Dedifferentiated amniotic fluid mesenchymal stem cell (primary cell): Measurements from ENCODE around the gene RBM4B.

Experiments
- DNase-seq: peaks from one replicate; pipeline ENCODE4 v3.0.0-alpha.2; 2016; ENCODE audit errors: extremely low spot score

The RBM4B gene

DNA sequence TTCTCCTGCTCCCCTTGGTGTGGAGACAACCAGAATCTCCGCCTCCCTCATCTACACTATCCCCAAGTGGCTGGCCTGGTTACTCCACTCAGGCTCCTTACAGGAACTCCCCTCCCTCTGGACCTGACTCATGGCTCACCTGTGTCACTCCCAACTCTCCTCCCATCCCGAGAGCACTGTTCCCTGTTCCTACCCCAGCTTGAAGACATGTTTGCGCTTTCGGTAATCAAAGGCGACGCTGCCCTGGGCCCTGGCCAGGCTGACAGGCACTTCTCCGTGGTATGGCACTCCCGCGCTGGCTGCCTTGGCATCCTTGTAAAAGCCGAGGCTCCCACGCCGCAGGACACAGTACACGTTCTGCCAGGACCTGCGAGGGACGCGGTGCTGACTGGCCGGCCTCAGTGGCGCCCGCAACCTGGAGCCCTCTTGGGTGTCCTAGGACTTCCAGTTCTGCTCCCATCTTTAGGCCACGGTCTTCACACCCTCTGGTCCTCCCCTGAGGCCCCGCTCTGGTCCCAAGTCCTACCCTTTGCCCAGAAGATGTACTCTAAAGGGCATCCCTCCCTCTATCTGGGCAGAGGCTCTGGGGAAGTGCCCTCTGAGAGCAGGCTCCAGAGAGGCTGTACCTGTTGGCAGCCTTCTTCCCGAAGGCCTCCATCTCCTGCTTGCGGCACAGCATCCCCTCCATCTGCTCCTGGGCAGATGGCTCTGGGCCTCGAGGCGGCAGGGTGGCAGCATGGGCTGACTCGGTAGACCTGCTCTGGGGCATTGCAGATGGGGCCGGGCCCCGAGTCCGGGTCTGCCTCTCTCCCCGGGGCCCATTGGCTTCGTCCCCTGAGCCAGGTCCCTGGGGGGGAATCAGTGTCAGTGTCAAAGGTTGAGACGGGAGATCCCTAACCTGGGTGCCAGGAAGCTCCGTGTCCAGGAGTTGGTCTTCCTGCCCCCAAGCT is 9.4 kb upstream of the RBM4B start:
- no peak for DNase-seq

DNA sequence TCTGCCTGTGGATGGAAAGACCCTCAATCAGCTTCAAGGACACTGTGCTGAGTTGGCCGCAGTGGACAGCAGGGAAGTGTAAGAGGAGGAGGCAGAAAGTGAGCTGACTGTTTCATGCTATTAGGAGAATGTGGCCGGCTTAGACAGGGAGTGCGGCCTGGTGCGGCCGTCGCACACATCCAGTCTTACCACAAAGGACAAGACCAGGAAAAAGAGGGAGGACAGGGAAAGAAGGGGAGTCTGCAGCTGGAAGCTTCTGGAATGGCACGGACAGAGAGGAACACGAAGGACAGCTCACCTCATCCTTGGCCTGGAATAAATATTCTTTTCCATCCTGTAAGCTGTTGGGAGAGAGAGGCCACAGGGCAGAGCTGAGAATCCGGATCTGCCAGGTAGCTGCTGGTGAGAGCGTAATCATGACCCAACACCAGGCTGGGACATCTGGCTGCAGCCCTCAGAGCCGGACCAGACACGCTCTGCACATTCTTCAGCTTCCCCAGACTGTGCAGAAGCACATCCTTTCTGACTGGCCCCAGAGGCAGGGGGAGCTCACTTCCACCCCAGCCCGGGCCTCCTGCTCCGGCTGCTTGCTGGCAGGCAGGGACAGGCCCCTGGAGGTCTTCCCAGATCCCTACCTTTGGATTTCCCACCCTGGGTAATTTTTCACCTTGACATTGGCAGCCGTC is 8.6 kb upstream of the RBM4B start:
- DNase-seq = no peak

DNA sequence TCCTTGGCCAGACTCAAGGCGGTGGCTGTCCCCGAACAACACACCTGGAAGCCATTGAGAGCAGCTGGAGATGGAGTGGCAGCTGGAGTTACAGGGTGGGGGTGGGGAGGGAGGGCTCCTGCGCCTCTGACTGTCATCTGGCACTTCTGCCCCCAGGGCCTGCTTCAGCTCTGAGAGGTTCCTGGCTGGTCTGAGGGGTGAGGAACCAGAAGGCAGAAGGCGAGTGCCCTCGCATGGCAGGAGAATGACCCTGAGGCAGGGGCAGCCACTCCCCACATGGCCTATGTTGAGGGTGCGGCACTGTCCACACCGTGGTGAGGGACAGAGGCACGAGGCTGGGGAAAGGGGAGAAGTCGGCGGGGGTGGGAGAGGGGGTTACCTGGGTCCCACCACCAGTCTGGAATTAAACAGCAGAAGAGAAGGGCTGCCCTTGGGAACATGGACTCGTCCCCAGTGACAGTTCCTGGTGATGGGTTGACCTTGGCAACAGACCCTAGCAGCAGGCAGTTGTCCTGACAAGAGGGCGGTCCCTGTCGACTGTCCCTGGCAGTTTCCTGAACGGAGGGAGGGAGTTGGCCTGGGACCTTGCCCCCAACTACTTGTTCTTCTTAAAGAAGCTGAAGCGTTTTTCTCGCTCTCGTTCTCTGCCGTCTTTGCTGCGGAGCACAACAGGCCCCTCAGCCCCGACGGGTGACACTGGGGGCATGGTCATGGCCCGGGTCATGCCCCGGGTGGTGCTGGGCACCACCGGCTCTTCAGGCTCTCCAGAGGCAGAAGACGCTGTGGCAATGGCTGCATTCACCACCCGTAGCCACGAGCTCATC is 7.8 kb upstream of the RBM4B start:
- no peak for DNase-seq

DNA sequence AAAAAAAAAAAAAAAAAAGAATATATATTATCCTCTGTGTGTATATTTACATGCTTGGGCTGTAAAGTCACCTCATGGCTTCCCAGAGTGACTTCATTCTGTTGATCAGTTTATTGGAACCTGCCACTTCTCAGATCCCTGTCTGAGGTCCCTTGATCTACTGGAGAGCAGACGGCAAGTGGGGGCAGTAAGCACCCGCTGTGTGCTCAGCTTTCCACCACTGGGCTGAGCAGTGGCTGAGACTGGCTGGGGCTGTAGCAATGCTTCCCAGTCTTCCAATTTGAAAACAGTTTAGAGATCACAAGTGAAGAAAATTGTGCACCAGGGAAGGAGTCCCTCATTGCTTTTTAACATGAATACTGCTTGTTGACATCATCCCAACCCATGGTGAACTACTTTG is 6.9 kb upstream of the RBM4B start:
- DNase-seq = no peak

DNA sequence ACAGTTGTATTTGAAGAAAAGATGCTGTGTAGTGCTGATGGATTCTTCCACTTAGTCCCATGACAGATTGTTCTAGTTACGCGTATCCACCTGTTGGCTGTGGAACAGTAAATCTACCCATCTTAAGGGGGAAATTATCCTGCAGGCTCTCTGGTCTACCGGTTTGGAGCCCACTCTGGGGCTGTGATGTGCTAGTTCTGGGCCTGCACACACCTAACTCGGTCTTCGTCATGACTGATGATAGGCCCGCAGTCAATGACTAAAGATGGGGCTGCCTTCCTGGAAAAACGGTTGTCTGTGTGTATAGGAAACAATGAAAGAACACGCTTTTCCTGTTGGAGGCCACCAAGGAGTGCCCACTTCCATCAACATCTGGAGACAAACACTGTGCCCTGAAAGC is 6.2 kb upstream of the RBM4B start:
- DNase-seq = no peak

DNA sequence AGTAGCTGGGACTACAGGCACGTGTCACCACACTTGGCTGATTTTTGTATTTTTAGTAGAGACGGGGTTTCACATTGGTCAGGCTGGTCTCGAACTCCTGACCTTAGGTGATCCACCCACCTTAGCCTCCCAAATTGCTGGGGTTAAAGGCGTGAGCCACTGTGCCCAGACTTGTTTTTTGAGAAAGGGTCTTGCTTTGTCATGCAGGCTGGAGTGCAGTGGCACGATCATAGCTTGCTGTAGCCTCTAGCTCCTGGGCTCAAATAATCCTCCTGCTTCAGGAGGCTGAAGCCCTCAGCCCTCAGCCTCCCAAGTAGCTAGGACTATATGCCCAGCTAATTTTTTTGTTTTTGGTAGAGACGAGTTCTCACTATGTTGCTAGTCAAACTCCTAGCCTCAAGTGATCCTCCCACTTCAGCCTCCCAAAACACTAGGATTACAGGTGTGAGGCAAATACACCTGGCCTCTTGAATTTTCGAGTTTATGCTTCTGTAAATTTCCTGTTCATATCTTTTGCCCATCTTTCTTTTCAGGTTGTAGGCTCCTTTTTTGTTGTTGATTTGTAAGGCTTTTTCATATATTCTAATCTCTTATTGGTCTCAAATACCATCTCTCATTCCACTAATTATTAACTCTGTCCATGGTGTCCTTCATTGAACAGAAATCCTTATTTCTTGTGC is 3.4 kb upstream of the RBM4B start:
- no peak for DNase-seq

DNA sequence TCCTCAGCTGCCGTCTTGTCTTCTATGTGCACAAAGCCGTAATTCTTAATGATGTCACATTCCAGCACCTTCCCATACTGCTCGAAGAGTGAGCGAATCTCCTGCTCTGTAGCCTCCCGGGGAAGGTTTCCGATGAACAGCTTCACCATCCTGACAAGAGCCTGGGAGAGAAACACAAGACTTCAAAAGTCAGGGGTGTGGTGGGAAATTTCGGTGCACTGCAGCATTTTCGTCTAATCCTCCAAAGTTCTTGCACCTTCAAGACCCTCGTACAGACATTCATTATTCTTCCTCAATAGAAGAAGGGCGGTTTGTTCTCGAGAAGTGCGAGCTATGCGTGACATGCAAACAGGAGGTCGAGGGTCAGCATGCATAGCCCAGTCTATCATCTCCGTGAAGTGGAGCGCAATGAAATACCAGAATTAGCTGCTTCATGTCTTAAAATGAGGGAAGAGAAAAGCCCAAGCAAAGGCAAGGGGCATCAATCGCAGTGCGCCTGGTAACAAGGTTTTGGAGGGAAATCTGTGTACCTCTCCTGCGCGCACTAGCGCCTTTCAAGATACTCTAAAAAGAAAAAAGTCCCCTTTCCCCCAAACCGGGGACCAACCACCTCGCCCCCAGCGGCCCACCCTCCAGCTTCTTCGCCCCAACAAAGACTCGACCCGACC is 622 bp downstream of the RBM4B start:
- DNase-seq = no peak

DNA sequence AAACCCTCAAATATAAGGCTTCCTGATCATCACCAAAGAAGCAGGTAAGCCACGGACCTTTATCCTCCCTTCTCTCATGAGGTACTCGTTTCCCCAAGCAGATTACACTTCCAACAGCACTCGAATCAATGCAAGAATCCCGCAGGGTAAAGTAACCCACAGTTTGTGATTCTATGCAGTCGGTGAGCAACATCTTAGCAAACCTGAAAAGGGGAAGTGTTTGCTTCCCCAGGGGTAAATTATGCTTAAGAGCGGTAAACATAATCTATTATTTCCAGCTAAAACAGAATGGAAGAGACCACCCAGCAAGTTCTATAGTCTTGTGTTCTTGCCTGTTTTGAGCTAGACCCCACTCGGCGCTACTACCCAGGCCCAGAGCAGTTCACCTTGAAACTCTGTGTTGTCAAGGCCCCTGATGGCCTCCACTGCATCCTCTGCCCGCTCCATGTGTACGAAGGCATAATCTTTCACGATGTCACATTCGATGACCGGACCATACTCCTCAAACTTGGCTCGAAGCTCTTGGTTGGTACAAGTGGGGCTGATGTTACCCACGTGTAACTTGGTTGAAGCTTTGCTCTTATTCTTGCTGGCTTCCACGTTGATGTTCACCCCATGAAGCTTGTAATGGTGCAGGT is 1.3 kb downstream of the RBM4B start:
- DNase-seq = no peak

DNA sequence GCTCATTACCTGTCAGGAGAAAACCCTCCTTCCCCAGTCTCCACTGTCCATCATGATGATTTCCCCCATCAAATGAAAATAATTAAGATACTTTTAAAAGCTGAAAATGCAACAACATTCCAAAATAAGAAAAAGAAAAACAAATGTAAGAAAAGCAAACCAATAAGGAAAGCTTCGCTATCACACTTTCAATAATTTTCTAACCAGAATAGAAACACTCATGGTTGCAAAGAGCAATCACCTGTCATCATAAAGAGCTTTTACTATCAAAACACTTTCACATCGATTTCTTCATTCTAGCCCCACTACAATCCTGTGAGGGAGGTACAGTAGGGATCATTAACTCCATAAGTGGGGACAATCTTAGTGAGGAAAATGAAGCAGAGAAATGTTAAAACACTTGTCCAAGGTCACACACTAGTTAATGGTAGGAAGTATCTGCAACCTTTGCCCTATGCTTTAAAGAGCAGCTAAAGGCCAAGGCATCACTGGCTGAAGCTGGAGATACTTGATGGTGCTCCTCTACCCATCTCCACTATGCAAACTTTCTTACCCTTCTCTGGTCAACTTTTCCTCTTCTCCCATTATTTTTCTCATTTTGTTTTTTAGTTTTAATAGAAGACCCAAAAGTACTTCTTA is 2.6 kb downstream of the RBM4B start:
- no peak for DNase-seq

DNA sequence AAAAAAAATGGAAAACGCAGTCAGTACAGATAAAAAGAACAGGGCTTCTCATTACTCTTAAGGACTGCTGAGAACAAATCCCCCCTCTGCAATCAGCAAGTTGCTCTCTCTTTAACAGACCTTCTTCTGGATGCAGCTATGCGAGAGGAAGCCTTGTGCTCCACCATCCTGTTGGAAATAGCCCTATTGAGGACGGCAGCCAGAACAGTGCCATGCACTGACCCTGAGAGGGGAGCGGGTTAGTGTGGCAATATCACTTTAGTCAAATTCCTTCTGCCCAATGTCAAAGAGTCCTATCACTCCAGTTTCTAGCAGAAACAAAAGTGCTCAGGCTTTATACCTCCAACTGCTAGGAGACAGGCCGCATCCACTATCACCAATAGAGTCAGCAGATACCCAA is 6.9 kb downstream of the RBM4B start:
- DNase-seq = no peak

DNA sequence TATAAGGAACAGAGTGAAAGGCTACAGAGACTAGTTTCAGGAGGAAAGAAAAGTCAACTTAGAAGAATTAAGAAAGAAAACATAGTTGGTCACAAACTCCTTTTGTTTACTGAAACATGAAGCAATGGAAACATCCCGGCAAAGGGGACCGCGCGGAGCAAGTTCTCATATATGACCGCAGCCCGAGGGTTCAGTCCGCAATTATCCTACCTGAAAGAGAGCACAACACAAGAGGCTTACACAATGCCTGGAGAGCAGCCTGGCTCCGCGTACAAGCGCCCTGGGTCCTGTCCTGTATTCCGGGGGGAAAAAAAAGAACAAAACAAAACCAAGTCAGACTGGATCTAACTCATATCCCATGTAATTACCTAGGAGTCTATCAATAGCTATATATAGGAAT is 12.3 kb downstream of the RBM4B start:
- no peak for DNase-seq

DNA sequence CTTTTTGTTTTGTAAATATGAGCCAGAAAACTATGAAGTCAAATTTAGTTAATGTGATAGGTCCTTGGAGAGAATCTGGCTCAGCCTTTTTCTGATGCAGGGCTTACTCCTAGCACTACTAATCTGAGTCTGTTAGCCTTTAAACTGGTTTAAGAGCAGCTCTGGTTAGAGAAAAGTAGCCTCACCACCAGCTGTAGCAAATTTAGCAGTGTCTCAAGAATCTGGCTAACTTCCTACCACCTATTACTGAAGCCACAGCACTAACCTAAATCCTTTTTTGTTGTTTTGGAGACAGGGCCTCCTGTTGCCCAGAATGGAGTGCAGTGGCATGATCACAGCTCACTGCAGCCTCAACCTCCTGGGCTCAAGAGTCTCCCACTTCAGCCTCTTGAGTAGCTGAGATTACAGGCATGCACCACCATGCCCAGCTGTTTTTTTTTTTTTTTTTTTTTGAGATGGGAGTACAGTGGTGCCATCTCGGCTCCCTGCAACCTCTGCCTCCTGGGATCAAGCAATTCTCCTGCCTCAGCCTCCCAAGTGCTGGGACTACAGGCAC is 13.9 kb downstream of the RBM4B start:
- DNase-seq = no peak

DNA sequence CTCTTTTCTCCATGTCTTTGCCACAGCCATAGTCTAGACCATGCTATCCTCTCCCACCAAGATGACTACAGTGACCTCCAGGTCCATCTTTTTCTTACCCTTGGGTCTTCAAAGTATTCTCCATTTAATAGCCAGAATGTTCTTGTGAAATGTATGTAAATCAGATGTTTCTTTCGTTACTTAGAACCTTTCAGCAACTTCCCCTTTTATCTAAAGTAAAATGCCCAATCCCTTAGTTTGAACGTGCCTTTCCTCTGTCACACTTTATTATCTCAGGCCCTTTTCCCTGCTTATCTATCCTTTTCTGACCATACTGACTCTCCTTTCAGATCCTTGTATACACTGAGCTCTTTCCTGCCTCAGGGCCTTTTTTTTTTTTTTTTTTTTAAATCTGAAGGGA is 17.9 kb downstream of the RBM4B start:
- DNase-seq = no peak

DNA sequence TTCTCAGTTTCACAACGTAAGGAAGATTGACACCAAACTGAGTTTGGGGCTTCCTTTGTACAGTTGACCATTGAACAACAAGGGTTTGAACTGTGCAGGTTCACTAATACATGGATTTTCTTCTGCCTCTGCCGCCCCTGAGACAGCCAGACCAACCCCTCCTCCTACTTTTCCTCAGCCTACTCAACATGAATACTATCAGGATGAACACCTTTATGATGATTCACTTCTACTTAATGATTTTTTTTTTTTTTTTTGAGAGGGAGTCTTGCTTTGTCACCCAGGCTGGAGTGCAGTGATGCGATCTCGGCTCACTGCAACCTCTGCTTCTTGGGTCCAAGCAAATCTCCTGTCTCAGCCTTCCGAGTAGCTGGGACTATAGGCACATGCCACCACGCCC is 24.6 kb downstream of the RBM4B start:
- no peak for DNase-seq

DNA sequence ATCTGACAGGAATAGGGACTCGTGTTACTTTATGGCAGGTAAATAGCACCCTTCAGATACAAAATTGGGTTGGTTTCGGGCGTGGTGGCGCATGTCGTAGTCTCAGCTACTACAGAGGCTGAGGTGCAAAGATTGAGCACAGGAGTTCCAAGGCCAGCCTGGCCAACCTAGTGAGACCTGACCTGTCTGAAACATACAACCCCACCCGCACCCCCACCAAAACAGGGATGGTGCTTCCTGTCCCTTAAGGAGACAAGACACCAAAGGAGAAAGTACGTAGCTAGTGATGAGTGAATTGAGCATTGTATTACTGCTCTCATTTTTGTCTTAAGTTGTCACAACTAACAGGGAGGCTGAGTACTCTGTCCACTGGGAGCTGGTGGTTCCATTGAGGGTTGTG is 25.0 kb downstream of the RBM4B start:
- no peak for DNase-seq

DNA sequence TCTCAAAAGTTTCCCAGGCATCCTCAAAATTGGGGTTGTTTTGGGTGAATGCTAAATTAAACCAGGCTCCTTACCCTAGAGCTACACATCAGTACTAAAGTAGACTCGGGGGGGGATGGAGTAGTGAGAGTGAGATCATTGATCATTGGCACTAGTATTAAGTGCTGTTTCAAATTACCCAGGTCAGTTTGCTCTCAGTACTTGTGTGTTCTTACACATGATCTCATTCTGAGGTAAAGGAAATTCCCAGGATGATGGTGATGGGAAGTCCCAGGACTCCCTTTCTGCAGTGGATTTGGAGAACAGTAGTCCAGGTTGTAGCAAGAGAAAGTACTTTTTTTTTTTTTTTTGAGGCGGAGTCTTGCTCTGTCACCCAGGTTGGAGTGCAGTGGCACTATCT is 26.7 kb downstream of the RBM4B start:
- DNase-seq = no peak

DNA sequence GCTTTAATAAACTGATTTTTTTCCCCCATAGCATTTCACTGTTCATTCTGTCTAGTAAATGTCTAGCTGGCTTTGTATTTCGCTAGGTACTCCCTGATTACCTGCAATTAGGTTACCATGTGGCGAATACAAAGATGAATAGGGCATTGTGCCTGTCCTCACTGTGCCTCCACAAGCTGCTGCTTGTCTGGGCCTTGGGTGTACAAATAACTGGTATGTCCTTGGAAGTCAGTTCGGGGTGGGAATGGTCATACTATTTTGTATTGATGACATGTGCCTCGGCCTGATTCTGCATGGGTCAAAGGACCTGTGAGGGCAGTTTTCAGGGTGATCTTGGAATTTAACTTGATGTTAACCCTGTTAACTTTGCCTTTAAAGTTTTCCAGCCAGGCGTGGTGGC is 27.8 kb downstream of the RBM4B start:
- DNase-seq = no peak

DNA sequence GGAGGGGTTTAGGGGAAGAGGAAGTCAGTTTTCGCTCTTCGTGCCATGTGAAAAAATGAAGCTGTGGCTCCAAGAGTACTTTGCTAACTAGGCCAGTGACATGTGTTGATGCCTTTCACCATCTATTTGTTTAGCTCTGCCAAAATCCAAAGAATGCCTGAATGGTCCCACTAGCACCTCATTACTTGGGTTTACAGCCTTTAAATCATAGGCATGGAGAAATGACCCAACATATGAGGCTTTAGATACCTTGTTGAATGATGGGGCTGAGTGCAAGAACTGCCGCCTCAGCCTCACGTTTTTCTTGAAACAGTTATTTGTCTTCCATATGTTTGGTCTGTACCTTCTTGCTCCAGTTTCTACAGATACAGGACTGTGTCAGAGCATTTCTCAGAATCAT is 30.9 kb downstream of the RBM4B start:
- DNase-seq = no peak

DNA sequence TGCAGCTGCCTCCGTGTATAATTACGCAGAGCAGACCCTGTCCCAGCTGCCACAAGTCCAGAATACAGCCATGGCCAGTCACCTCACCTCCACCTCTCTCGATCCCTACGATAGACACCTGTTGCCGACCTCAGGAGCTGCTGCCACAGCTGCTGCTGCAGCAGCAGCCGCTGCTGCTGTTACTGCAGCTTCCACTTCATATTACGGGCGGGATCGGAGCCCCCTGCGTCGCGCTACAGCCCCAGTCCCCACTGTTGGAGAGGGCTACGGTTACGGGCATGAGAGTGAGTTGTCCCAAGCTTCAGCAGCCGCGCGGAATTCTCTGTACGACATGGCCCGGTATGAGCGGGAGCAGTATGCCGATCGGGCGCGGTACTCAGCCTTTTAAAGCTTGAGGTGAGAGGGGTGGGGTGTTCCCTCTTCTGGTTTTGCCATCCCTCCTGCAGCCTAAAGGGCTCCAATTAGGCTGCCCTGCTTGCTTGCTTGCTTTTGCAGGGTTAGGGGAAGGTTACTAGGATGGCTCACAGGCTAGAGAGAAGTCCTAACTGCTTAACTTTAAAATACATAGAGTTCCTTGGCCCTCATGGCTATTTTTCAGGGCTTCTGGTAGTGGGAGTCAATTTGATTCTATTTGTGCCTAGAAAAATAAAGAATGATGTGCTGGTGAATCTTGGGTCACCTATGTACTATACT is 33.8 kb downstream of the RBM4B start:
- no peak for DNase-seq
